Brain microvascular endothelial cell (primary cell): ENCODE results near the gene CENPU.

ENCODE experiments used
- DNase-seq: peaks from one replicate; pipeline ENCODE4 v3.0.0-alpha.2; 2020
- H3K27ac ChIP-seq: fragments of 250-450 bp; sonication (Bioruptor Pico); 2 replicates; pipeline ENCODE4 v1.5.1; 2020; ENCODE audit warnings: mild to moderate bottlenecking, moderate library complexity
- H3K27me3 ChIP-seq: fragments of 250-450 bp; sonication (Bioruptor Pico); replicated peaks from 2 replicates; pipeline ENCODE4 v1.5.1; 2020; ENCODE audit warnings: mild to moderate bottlenecking
- H3K36me3 ChIP-seq: fragments of 250-450 bp; sonication (Bioruptor Pico); replicated peaks from 2 replicates; pipeline ENCODE4 v1.5.1; 2020; ENCODE audit warnings: mild to moderate bottlenecking
- H3K4me3 ChIP-seq: 2 replicates; pipeline ENCODE4 v1.5.1; 2011; ENCODE audit warnings: low read depth, mild to moderate bottlenecking, control low read depth, low read length, moderate library complexity
- in situ Hi-C: cut with HindIII; loops from 2 replicates; pipeline ENCODE4 v1.10.0; 2017; ENCODE audit warnings: low sequenced_read_pairs, low pct_ligation_motif_present
- TF ChIP-seq, protein P1 (sequence below): IDR thresholded peaks from 2 replicates; pipeline ENCODE4 v1.5.1; 2011; ENCODE audit warnings: low read depth, mild to moderate bottlenecking, moderate library complexity, low read length, control low read depth, inconsistent platforms; ENCODE audit errors: missing control alignments

CENPU gene

DNA sequence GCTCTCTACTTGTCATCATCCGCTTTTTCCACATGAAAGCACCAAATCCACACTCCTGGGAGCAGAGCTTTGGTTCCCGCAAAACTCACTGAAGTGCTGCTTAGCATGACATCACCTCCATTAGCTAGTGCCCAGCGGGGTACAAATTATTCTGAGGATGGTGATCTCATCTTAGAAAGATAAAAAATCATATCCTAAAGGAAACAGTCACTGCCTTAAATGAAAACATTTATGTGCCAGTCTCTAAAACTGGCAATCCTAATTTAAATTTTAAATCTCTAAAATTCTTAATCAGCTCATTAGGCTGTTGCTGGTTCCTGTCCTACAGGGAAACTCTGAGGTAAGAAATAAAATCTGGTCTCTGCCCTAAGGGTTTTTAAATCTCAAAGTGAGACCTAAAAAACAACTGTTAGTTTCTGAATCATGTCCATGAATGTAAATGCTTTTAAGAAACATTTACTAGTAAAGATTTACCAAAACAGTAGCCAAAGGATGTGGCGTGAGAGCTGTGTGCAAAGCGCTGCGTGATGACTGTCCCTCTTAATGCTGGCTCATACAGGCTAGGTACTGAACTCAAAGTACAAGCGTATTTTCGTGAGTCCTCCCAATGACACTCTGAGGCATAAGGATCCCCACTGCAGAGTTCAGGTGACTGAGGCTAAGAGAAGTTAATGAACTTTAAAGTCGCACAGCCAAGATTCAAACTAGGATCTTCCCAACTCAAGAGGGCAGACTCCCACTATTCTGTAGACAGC, 89.2 kb downstream of the CENPU start:
- Histone ChIP-seq H3K4me3 (no peak overlapping the region), H3K36me3 (peaks cover 5% of the 10 kb centered on the region), H3K27ac (peak overlapping the region; percentile 69), H3K27me3 (no peaks in the 10 kb centered on the region)
- no peak for DNase-seq
- in situ Hi-C loops = no loop called here
- TF ChIP-seq, protein P1, sequence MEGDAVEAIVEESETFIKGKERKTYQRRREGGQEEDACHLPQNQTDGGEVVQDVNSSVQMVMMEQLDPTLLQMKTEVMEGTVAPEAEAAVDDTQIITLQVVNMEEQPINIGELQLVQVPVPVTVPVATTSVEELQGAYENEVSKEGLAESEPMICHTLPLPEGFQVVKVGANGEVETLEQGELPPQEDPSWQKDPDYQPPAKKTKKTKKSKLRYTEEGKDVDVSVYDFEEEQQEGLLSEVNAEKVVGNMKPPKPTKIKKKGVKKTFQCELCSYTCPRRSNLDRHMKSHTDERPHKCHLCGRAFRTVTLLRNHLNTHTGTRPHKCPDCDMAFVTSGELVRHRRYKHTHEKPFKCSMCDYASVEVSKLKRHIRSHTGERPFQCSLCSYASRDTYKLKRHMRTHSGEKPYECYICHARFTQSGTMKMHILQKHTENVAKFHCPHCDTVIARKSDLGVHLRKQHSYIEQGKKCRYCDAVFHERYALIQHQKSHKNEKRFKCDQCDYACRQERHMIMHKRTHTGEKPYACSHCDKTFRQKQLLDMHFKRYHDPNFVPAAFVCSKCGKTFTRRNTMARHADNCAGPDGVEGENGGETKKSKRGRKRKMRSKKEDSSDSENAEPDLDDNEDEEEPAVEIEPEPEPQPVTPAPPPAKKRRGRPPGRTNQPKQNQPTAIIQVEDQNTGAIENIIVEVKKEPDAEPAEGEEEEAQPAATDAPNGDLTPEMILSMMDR = no peak
